ENCODE data around the gene COA5. TPM values are rescaled to one million over a fixed set of nuclear protein-coding genes. Genes with fewer than 3 reads are reported as not detected.

COA5 gene
- total and polyA plus RNA-seq, 2 donors (not counting 1 experiment from before 2014, with no cell fraction given): 22.5 to 38.6 TPM

GRCh38 chr2:98568161-98568956 lies 40.0 kb downstream of the COA5 start:
- Histone ChIP-seq H3K4me1 (ENCODE audit: control insufficient read depth, extremely low read depth, insufficient read depth, low read length) (no peaks in the 10 kb centered on the region), H3K4me2 (ENCODE audit: extremely low read depth, insufficient read depth, low read length) (no peak overlapping the region), H3K79me2 (ENCODE audit: control insufficient read depth, insufficient read depth, low read length) (no peaks in the 10 kb centered on the region), H3K27me3 (ENCODE audit: control insufficient read depth, insufficient read depth, low read length) (no peaks in the 10 kb centered on the region), H2AFZ (ENCODE audit: low read length) (no peak overlapping the region), H3K36me3 (ENCODE audit: control insufficient read depth, insufficient read depth, low read length) (peaks cover 5% of the 10 kb centered on the region), H3K9me3 (ENCODE audit: control insufficient read depth, insufficient read depth, low read depth, low read length) (no peaks in the 10 kb centered on the region), H4K20me1 (ENCODE audit: control insufficient read depth, extremely low read depth, insufficient read depth, low read length) (no peaks in the 10 kb centered on the region), H3K27ac (ENCODE audit: insufficient read depth, low read length) (no peak overlapping the region), H3K9ac (ENCODE audit: insufficient read depth, low read length) (no peak overlapping the region), H3K4me3 (replicated peaks in 1 of 4; ENCODE audit: control extremely low read depth in 1 of 4, insufficient read depth in 1 of 4, low read depth in 3 of 4, low read length in 4 of 4) (no peak overlapping the region)
- no peak for TF ChIP-seq EZH2 (IDR thresholded peaks at IDR 0.05; ENCODE audit: low read length, missing control alignments)
- TF ChIP-seq CTCF (conservative IDR thresholded peaks at IDR 0.05 in 1 of 2, IDR thresholded peaks at IDR 0.05 in 1 of 2; ENCODE audit: low read depth in 1 of 2, low read length in 2 of 2): no peak
- peak in 1 of 2 donors; percentile 41 for DNase-seq (ENCODE audit: low read depth in 2 of 2)

- Histone ChIP-seq H3K4me1 (ENCODE audit: control insufficient read depth, extremely low read depth, insufficient read depth, low read length) (peaks cover 4% of the 10 kb centered on the region), H4K20me1 (ENCODE audit: control insufficient read depth, extremely low read depth, insufficient read depth, low read length) (no peaks in the 10 kb centered on the region), H3K4me3 (replicated peaks in 1 of 4; ENCODE audit: control extremely low read depth in 1 of 4, insufficient read depth in 1 of 4, low read depth in 3 of 4, low read length in 4 of 4) (no peak overlapping the region), H3K9ac (ENCODE audit: insufficient read depth, low read length) (no peak overlapping the region), H3K27ac (ENCODE audit: insufficient read depth, low read length) (no peak overlapping the region), H3K36me3 (ENCODE audit: control insufficient read depth, insufficient read depth, low read length) (peaks cover 5% of the 10 kb centered on the region), H3K9me3 (ENCODE audit: control insufficient read depth, insufficient read depth, low read depth, low read length) (no peaks in the 10 kb centered on the region), H3K79me2 (ENCODE audit: control insufficient read depth, insufficient read depth, low read length) (no peaks in the 10 kb centered on the region), H3K4me2 (ENCODE audit: extremely low read depth, insufficient read depth, low read length) (no peak overlapping the region), H2AFZ (ENCODE audit: low read length) (no peak overlapping the region), H3K27me3 (ENCODE audit: control insufficient read depth, insufficient read depth, low read length) (no peaks in the 10 kb centered on the region)
- TF ChIP-seq EZH2 (IDR thresholded peaks at IDR 0.05; ENCODE audit: low read length, missing control alignments): no peak
- no peak for TF ChIP-seq CTCF (conservative IDR thresholded peaks at IDR 0.05 in 1 of 2, IDR thresholded peaks at IDR 0.05 in 1 of 2; ENCODE audit: low read depth in 1 of 2, low read length in 2 of 2)
- DNase-seq (ENCODE audit: low read depth in 2 of 2): no peak
Measured at GRCh38 chr2:98565941-98566340, 42.4 kb downstream of the COA5 start.

GRCh38 chr2:98565286-98565860 lies 42.9 kb downstream of the COA5 start:
- Histone ChIP-seq H3K27ac (ENCODE audit: insufficient read depth, low read length) (no peak overlapping the region), H3K79me2 (ENCODE audit: control insufficient read depth, insufficient read depth, low read length) (no peaks in the 10 kb centered on the region), H3K27me3 (ENCODE audit: control insufficient read depth, insufficient read depth, low read length) (no peaks in the 10 kb centered on the region), H3K4me2 (ENCODE audit: extremely low read depth, insufficient read depth, low read length) (no peak overlapping the region), H3K36me3 (ENCODE audit: control insufficient read depth, insufficient read depth, low read length) (peaks cover 5% of the 10 kb centered on the region), H3K9ac (ENCODE audit: insufficient read depth, low read length) (no peak overlapping the region), H3K4me1 (ENCODE audit: control insufficient read depth, extremely low read depth, insufficient read depth, low read length) (peaks cover 4% of the 10 kb centered on the region), H3K4me3 (replicated peaks in 1 of 4; ENCODE audit: control extremely low read depth in 1 of 4, insufficient read depth in 1 of 4, low read depth in 3 of 4, low read length in 4 of 4) (no peak overlapping the region), H3K9me3 (ENCODE audit: control insufficient read depth, insufficient read depth, low read depth, low read length) (no peaks in the 10 kb centered on the region), H4K20me1 (ENCODE audit: control insufficient read depth, extremely low read depth, insufficient read depth, low read length) (no peaks in the 10 kb centered on the region), H2AFZ (ENCODE audit: low read length) (no peak overlapping the region)
- DNase-seq (ENCODE audit: low read depth in 2 of 2): no peak
- no peak for TF ChIP-seq CTCF (conservative IDR thresholded peaks at IDR 0.05 in 1 of 2, IDR thresholded peaks at IDR 0.05 in 1 of 2; ENCODE audit: low read depth in 1 of 2, low read length in 2 of 2)
- TF ChIP-seq EZH2 (IDR thresholded peaks at IDR 0.05; ENCODE audit: low read length, missing control alignments): no peak
